ENCODE results near the gene INAFM2. TPM values are rescaled to one million over a fixed set of nuclear protein-coding genes. Genes with fewer than 3 reads are reported as not detected.

Gene INAFM2
- total RNA-seq, 2 experiments from 2014 or later: 6.6 to 8.5 TPM

- Mint-ChIP-seq H3K9me3 (no peaks in the 10 kb centered on the region), H3K36me3 (ENCODE audit: low read depth) (no peaks in the 10 kb centered on the region), H3K4me1 (peaks cover 4% of the 10 kb centered on the region), H3K27ac (no peak overlapping the region), H3K27me3 (peaks cover 48% of the 10 kb centered on the region), H3K4me3 (no peak overlapping the region)
- POLR2A ChIA-PET: no interaction called here
- CTCF ChIA-PET: interaction anchor here (0.6 to 1.0 kb wide), 2 partner anchors 32 to 194 kb away, joined by 3 read pairs; no protein-coding TSS in a partner anchor
- DNase-seq: no peak
Measured at GRCh38 chr15:40281801-40282146, 41.7 kb upstream of the INAFM2 start.

GRCh38 chr15:40282147-40282868, 41.2 kb upstream of the INAFM2 start:
- Mint-ChIP-seq H3K27ac (no peak overlapping the region), H3K4me3 (peak overlapping the region; percentile 64), H3K27me3 (peaks cover 44% of the 10 kb centered on the region), H3K4me1 (peaks cover 3% of the 10 kb centered on the region), H3K36me3 (ENCODE audit: low read depth) (no peaks in the 10 kb centered on the region), H3K9me3 (no peaks in the 10 kb centered on the region)
- peak; percentile 46 for DNase-seq
- POLR2A ChIA-PET: no interaction called here
- CTCF ChIA-PET: interaction anchor here (0.7 to 2.2 kb wide), 4 partner anchors 25 to 49 kb away, joined by 3 to 14 read pairs (median 4); partner anchors contain the start of gene PLCB2

GRCh38 chr15:40282869-40283614, 40.5 kb upstream of the INAFM2 start, which contains the start of gene ANKRD63:
Gene ANKRD63, minus strand, starts transcription at chr15:40283064. Its CDS starts 478 bp downstream, at chr15:40282586.
- no peak within 1 kb of the TSS for H3K27ac Mint-ChIP-seq
- H3K4me3 Mint-ChIP-seq: peak within 1 kb of the TSS; percentile 64
- POLR2A ChIA-PET: no interaction called here

GRCh38 chr15:40283615-40284300, 39.7 kb upstream of the INAFM2 start:
- POLR2A ChIA-PET: no interaction called here
- peaks cover 2% of the 10 kb centered on the region for H3K4me1 Mint-ChIP-seq
- H3K9me3 Mint-ChIP-seq: no peaks in the 10 kb centered on the region
- H3K27me3 Mint-ChIP-seq: peaks cover 33% of the 10 kb centered on the region
- CTCF ChIA-PET: interaction anchor here (0.6 to 2.2 kb wide), 6 partner anchors 11 to 143 kb away, joined by 3 to 14 read pairs (median 4); partner anchors contain the start of gene PLCB2
- H3K36me3 Mint-ChIP-seq (ENCODE audit: low read depth): peaks cover 2% of the 10 kb centered on the region
- peak overlapping the region; percentile 38 for H3K4me3 Mint-ChIP-seq
- no peak overlapping the region for H3K27ac Mint-ChIP-seq
- no peak for DNase-seq

More at GRCh38 chr15:40282869-40283614, 40.5 kb upstream of the INAFM2 start, which contains the start of gene ANKRD63:
- CTCF ChIA-PET: interaction anchor here (0.6 to 2.2 kb wide), 6 partner anchors 11 to 144 kb away, joined by 3 to 14 read pairs (median 4); partner anchors contain the start of gene PLCB2
- H3K9me3 Mint-ChIP-seq: no peaks in the 10 kb centered on the region
- peaks cover 2% of the 10 kb centered on the region for H3K4me1 Mint-ChIP-seq
- no peak for DNase-seq
- no peaks in the 10 kb centered on the region for H3K36me3 Mint-ChIP-seq (ENCODE audit: low read depth)
- peaks cover 40% of the 10 kb centered on the region for H3K27me3 Mint-ChIP-seq

GRCh38 chr15:40285151-40285550, 38.3 kb upstream of the INAFM2 start:
- H3K9me3 Mint-ChIP-seq: no peaks in the 10 kb centered on the region
- ChIA-PET POLR2A (no interaction called here), CTCF (interaction anchor here (1.0 to 1.3 kb wide), 2 partner anchors 10 to 25 kb away, joined by 3 to 4 read pairs; no protein-coding TSS in a partner anchor)
- peaks cover 8% of the 10 kb centered on the region for H3K36me3 Mint-ChIP-seq (ENCODE audit: low read depth)
- no peak for DNase-seq
- H3K4me1 Mint-ChIP-seq: peaks cover 2% of the 10 kb centered on the region
- no peak overlapping the region for H3K4me3 Mint-ChIP-seq
- H3K27ac Mint-ChIP-seq: no peak overlapping the region
- peaks cover 26% of the 10 kb centered on the region for H3K27me3 Mint-ChIP-seq

- ChIA-PET CTCF (interaction anchor here (1.0 kb wide), 2 partner anchors 11 to 21 kb away, joined by 3 to 6 read pairs; partner anchors contain the start of gene PLCB2), POLR2A (no interaction called here)
- no peaks in the 10 kb centered on the region for H3K9me3 Mint-ChIP-seq
- peaks cover 21% of the 10 kb centered on the region for H3K27me3 Mint-ChIP-seq
- DNase-seq: no peak
- no peak overlapping the region for H3K4me3 Mint-ChIP-seq
- peaks cover 8% of the 10 kb centered on the region for H3K36me3 Mint-ChIP-seq (ENCODE audit: low read depth)
- H3K4me1 Mint-ChIP-seq: peaks cover 2% of the 10 kb centered on the region
- H3K27ac Mint-ChIP-seq: no peak overlapping the region
Measured at GRCh38 chr15:40285554-40286011, 37.9 kb upstream of the INAFM2 start.

GRCh38 chr15:40286061-40286532, 37.4 kb upstream of the INAFM2 start:
- no peak for DNase-seq
- Mint-ChIP-seq H3K36me3 (ENCODE audit: low read depth) (peaks cover 8% of the 10 kb centered on the region), H3K27ac (no peak overlapping the region), H3K9me3 (no peaks in the 10 kb centered on the region), H3K4me3 (no peak overlapping the region), H3K4me1 (peaks cover under 1% of the 10 kb centered on the region), H3K27me3 (peaks cover 16% of the 10 kb centered on the region)
- CTCF ChIA-PET: interaction anchor here (1.0 to 3.2 kb wide), 2 partner anchors 11 to 21 kb away, joined by 6 to 12 read pairs; partner anchors contain the start of gene PLCB2
- POLR2A ChIA-PET: no interaction called here

- H3K9me3 Mint-ChIP-seq: no peaks in the 10 kb centered on the region
- POLR2A ChIA-PET: no interaction called here
- no peak for DNase-seq
- H3K27me3 Mint-ChIP-seq: peaks cover 14% of the 10 kb centered on the region
- H3K27ac Mint-ChIP-seq: no peak overlapping the region
- H3K36me3 Mint-ChIP-seq (ENCODE audit: low read depth): peaks cover 8% of the 10 kb centered on the region
- CTCF ChIA-PET: interaction anchor here (0.8 to 3.2 kb wide), 2 partner anchors 12 to 70 kb away, joined by 3 to 12 read pairs; no protein-coding TSS in a partner anchor
- no peak overlapping the region for H3K4me3 Mint-ChIP-seq
- no peaks in the 10 kb centered on the region for H3K4me1 Mint-ChIP-seq
Measured at GRCh38 chr15:40286794-40287193, 36.7 kb upstream of the INAFM2 start.

- Mint-ChIP-seq H3K27ac (no peak overlapping the region), H3K4me3 (no peak overlapping the region), H3K4me1 (no peaks in the 10 kb centered on the region), H3K27me3 (peaks cover 14% of the 10 kb centered on the region), H3K9me3 (no peaks in the 10 kb centered on the region), H3K36me3 (ENCODE audit: low read depth) (peaks cover 8% of the 10 kb centered on the region)
- no peak for DNase-seq
- ChIA-PET CTCF (interaction anchor here (0.8 to 3.2 kb wide), 3 partner anchors 13 to 70 kb away, joined by 3 to 12 read pairs (median 9); partner anchors contain the start of gene PLCB2), POLR2A (no interaction called here)
Measured at GRCh38 chr15:40287505-40287904, 36.0 kb upstream of the INAFM2 start.

GRCh38 chr15:40287968-40288367, 35.5 kb upstream of the INAFM2 start:
- CTCF ChIA-PET: interaction anchor here (2.0 to 3.2 kb wide), 3 partner anchors 9 to 20 kb away, joined by 9 to 13 read pairs (median 12); partner anchors contain the start of gene PLCB2
- Mint-ChIP-seq H3K9me3 (no peaks in the 10 kb centered on the region), H3K4me3 (no peak overlapping the region), H3K36me3 (ENCODE audit: low read depth) (peaks cover 8% of the 10 kb centered on the region), H3K27me3 (peaks cover 12% of the 10 kb centered on the region), H3K27ac (no peak overlapping the region), H3K4me1 (no peaks in the 10 kb centered on the region)
- POLR2A ChIA-PET: no interaction called here
- DNase-seq: no peak

- no peaks in the 10 kb centered on the region for H3K9me3 Mint-ChIP-seq
- peaks cover 1% of the 10 kb centered on the region for H3K27me3 Mint-ChIP-seq
- H3K36me3 Mint-ChIP-seq (ENCODE audit: low read depth): peaks cover 10% of the 10 kb centered on the region
- ChIA-PET CTCF (interaction anchor here (0.9 to 3.2 kb wide), 6 partner anchors 10 to 32 kb away, joined by 3 to 13 read pairs (median 6); partner anchors contain the start of gene PLCB2), POLR2A (no interaction called here)
- no peak overlapping the region for H3K27ac Mint-ChIP-seq
- no peak overlapping the region for H3K4me3 Mint-ChIP-seq
- DNase-seq: no peak
- no peaks in the 10 kb centered on the region for H3K4me1 Mint-ChIP-seq
Measured at GRCh38 chr15:40289140-40289775, 34.2 kb upstream of the INAFM2 start.

- no peaks in the 10 kb centered on the region for H3K9me3 Mint-ChIP-seq
- no peaks in the 10 kb centered on the region for H3K27me3 Mint-ChIP-seq
- ChIA-PET CTCF (interaction anchor here (0.8 to 1.7 kb wide), 4 partner anchors 11 to 131 kb away, joined by 3 to 8 read pairs (median 5); no protein-coding TSS in a partner anchor), POLR2A (no interaction called here)
- peaks cover 10% of the 10 kb centered on the region for H3K36me3 Mint-ChIP-seq (ENCODE audit: low read depth)
- DNase-seq: no peak
- H3K4me1 Mint-ChIP-seq: no peaks in the 10 kb centered on the region
- H3K4me3 Mint-ChIP-seq: no peak overlapping the region
- no peak overlapping the region for H3K27ac Mint-ChIP-seq
Measured at GRCh38 chr15:40290545-40290917, 33.0 kb upstream of the INAFM2 start.
